Pancreas (tissue), 10 donors: ENCODE measurements around the gene GATAD2A. TPM values are rescaled to one million over a fixed set of nuclear protein-coding genes. Genes with fewer than 3 reads are reported as not detected.
A peak's percentile ranks its signal among the peaks of the same experiment; 100 is the strongest.

Source experiments
- ATAC-seq, 4 donors: fragments of 200-7000 bp; cut with Tn5 transposase; one replicate each; pipeline versions ENCODE4 v1.8.0 to v1.9.1; 2020; ENCODE audit warnings: mild to moderate bottlenecking in 4 of 4, moderate library complexity in 4 of 4
- DNase-seq, 6 donors: peaks; one replicate each; pipeline ENCODE4 v3.0.0-alpha.2; 2020
- FAIRE-seq: peaks from 2 replicates; lab custom pipeline; 2012; peaks lifted over from hg19 to GRCh38; lab: Jason Lieb, UNC
- H3K27ac ChIP-seq, 4 donors: fragments of 200-600 bp; sonication (generic); 1 replicate in 3 of 4; 2 replicates in 1 of 4; pipeline versions ENCODE4 v1.5.0 to v1.8.0; 2020
- H3K27me3 ChIP-seq, 4 donors: fragments of 200-600 bp; one replicate each; pipeline ENCODE4 v1.8.0; 2021
- H3K36me3 ChIP-seq, 3 donors: fragments of 200-600 bp; sonication (generic) in 1 of 3; one replicate each; pipeline versions ENCODE4 v1.5.0 to v1.8.0; 2020 to 2021
- H3K4me1 ChIP-seq, 3 donors: fragments of 200-600 bp; one replicate each; pipeline ENCODE4 v1.8.0; 2021
- H3K4me3 ChIP-seq, 4 donors: fragments of 200-600 bp; sonication (generic) in 2 of 4; one replicate each; pipeline versions ENCODE4 v1.5.0 to v1.8.0; 2020 to 2021
- H3K9me3 ChIP-seq, 4 donors: fragments of 200-600 bp; one replicate each; pipeline ENCODE4 v1.8.0; 2021
- WGBS, 2 donors: extraction: QIAGEN DNeasy Blood & Tissue Kit; methylation state at CpG; one replicate each; pipeline ENCODE4 v1.1.7; 2013; 5-methylcytosine and 5-hydroxymethylcytosine counted together
- intact Hi-C, 3 donors: fragments of 100-400 bp; cut with DNase I; formaldehyde crosslinking; loops; one replicate each; pipeline versions ENCODE4 v1.11.1 to v1.14.2; 2022
- polyA plus RNA-seq, 2 donors: library from polyadenylated mRNA; stranded (reverse); fragments of 200-250 nt; gene quantifications; one replicate each; pipeline ENCODE4 v1.2.3, GENCODE V29; 2013
- total RNA-seq, 6 donors: library from RNA; stranded (reverse); fragmentation: NEBNext Ultra II Directional in 4 of 6; extraction: Animal tissue kit (Norgen Biotek cat#: 25700) in 4 of 6; gene quantifications; one replicate each; pipeline versions ENCODE4 v1.2.1 to v1.2.4, GENCODE V29; 2021 to 2023
- TF ChIP-seq, protein P1 (sequence below), 4 donors: fragments of 200-600 bp; sonication (generic) in 3 of 4; IDR thresholded peaks; one replicate each; pipeline versions ENCODE4 v1.5.0 to v1.8.0; 2021; ENCODE audit warnings: antibody characterized with exemption in 4 of 4
- donor health status: healthy with polysubstance abuse.
- donor health status: DM: no; HTN: no; CAD: no; lungs with moderate emphysema.
- donor health status: DM: no; HTN: no; CAD: no.
- donor health status: control.
- donor health status: control.
- donor health status: Bipolar disorder and iron deficiency.
- donor health status: DM: yes; HTN: yes; CAD: no.
- donor health status: DM: no; HTN: no; CAD: no.
- donor health status: DM: no; HTN: no; CAD: no.
- donor health status: DM: yes; HTN: yes; CAD: no.

GATAD2A gene
- total and polyA plus RNA-seq, 8 donors = 11.9 to 51.8 (median 36.7) TPM

DNA sequence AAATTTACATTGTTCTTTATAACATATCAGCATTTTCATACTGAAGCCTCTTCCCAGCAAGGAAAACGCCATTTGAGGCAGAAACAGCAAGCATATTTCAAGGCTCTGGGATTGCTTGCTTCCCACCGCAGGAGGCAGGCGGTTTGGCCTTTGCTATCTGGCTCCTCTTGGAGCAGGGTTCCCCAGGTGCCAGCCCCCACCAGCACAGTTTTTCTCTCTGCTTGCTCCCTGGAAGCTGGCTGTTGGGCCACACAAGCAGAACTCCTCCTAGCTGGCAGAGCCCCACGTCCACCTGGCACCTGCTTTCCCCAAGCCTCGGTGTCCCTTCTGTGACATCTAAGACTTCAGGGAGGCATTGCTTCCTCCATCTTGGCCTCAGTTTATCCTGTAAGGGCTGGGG is 16.7 kb downstream of the GATAD2A start:
- intact Hi-C loops = no loop called here
- Histone ChIP-seq H3K27me3 (no peaks in the 10 kb centered on the region), H3K36me3 (no peaks in the 10 kb centered on the region), H3K4me1 (peaks cover 0 to 10% (median 10%) of the 10 kb centered on the region in 3 donors), H3K27ac (no peak overlapping the region), H3K9me3 (no peaks in the 10 kb centered on the region), H3K4me3 (no peak overlapping the region)
- DNase-seq = no peak
- no peak for ATAC-seq
- WGBS, 2 donors = 79 to 84% methylated on average over 5 of the region's 5 CpGs
- no peak for FAIRE-seq
- TF ChIP-seq, protein P1, sequence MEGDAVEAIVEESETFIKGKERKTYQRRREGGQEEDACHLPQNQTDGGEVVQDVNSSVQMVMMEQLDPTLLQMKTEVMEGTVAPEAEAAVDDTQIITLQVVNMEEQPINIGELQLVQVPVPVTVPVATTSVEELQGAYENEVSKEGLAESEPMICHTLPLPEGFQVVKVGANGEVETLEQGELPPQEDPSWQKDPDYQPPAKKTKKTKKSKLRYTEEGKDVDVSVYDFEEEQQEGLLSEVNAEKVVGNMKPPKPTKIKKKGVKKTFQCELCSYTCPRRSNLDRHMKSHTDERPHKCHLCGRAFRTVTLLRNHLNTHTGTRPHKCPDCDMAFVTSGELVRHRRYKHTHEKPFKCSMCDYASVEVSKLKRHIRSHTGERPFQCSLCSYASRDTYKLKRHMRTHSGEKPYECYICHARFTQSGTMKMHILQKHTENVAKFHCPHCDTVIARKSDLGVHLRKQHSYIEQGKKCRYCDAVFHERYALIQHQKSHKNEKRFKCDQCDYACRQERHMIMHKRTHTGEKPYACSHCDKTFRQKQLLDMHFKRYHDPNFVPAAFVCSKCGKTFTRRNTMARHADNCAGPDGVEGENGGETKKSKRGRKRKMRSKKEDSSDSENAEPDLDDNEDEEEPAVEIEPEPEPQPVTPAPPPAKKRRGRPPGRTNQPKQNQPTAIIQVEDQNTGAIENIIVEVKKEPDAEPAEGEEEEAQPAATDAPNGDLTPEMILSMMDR (IDR thresholded peaks at IDR 0.05) = no peak

DNA sequence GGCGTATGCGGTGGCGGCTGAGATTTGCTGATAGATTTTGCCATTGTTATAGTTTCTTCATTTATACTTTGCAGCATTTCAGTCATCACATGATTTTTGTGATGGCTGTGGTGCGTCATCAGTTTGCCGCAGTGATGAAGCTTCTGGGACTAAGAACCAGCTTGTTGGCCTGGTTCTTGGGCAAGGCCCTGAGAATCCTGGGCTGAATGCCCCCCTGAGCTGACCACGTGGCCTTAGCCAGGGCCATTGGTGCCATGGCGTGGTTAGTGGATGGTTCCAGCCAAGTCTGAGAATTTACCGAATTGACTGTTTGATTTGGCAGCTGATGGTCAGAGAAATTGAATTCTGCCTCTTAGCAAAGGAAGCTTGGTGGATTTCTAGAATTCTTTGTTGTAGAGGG is 17.8 kb downstream of the GATAD2A start:
- ATAC-seq (peak in 1 of 4 donors; percentile 49), DNase-seq (no peak), FAIRE-seq (no peak)
- no peak overlapping the region for H3K27ac ChIP-seq
- intact Hi-C loops = no loop called here
- H3K9me3 ChIP-seq = no peaks in the 10 kb centered on the region
- H3K4me3 ChIP-seq = no peak overlapping the region
- 68 to 72% methylated on average over 8 of the region's 8 CpGs for WGBS, 2 donors
- H3K4me1 ChIP-seq = peaks cover 0 to 7% (median 0%) of the 10 kb centered on the region in 3 donors
- H3K27me3 ChIP-seq = no peaks in the 10 kb centered on the region
- H3K36me3 ChIP-seq = no peaks in the 10 kb centered on the region
- TF ChIP-seq, protein P1 (IDR thresholded peaks at IDR 0.05) = no peak

DNA sequence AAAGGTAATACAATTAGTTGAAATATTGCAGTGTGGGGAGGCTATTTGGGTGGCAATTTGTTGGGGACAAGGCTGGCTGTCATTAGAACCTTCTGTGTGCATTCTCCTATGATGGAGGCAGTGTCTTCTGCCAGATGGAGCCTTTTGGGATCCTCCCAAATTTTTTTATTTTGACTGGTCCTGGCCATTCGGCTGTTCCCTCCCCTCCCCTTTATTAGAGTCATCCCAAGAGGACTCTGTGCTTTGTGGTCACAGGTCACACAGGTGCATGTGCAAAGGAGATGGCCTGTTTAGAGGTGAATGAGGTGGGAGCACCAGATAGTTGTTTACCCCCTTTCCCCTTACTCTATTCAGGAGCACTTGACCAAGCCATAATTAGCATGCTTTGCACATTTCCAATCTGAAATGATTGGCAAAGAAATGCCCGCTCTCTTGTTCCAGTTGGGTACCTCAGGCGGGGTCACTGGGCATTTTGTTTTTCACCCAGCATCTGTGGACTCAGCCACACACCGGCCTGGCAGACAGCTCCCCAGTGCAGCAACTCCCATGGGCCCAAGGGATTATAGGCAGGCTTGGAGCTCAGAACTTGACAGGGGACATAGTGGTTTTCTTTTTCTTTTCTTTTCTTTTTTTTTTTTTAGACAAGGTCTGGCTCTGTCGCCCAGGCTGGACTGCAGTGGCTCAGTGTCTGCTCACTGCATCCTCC is 19.8 kb downstream of the GATAD2A start:
- FAIRE-seq (no peak), ATAC-seq (no peak), DNase-seq (no peak)
- TF ChIP-seq, protein P1 (IDR thresholded peaks at IDR 0.05) = no peak
- intact Hi-C loops = no loop called here
- Histone ChIP-seq H3K36me3 (no peaks in the 10 kb centered on the region), H3K4me1 (peaks cover 0 to 7% (median 0%) of the 10 kb centered on the region in 3 donors), H3K9me3 (no peaks in the 10 kb centered on the region), H3K27me3 (no peaks in the 10 kb centered on the region), H3K27ac (no peak overlapping the region), H3K4me3 (no peak overlapping the region)
- 81 to 84% methylated on average over 5 of the region's 5 CpGs for WGBS, 2 donors

DNA sequence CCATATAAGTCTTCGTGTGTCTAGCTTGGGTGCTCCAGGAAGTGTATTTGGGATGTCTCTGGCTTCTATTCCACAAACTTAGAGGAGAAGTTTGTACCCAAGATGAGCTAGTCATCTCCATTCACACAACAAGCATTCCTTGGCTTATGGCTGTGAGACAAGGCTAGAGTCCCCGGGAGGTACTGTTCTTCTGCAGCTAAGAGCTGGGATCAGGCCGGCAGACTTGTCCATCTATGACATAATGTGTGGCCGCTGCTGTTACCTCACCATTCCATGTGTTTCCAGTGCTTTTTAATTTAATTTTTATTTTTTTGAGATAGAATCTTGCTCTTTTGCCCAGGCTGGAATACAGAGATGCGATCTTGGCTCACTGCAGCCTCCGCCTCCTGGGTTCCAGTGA is 20.7 kb downstream of the GATAD2A start:
- intact Hi-C loops = no loop called here
- TF ChIP-seq, protein P1 (IDR thresholded peaks at IDR 0.05) = no peak
- 84 to 95% methylated on average over 6 of the region's 6 CpGs for WGBS, 2 donors
- H3K27me3 ChIP-seq = no peaks in the 10 kb centered on the region
- no peaks in the 10 kb centered on the region for H3K9me3 ChIP-seq
- H3K4me1 ChIP-seq = peaks cover 0 to 7% (median 0%) of the 10 kb centered on the region in 3 donors
- DNase-seq (no peak), FAIRE-seq (no peak), ATAC-seq (no peak)
- H3K4me3 ChIP-seq = no peak overlapping the region
- H3K27ac ChIP-seq = no peak overlapping the region
- no peaks in the 10 kb centered on the region for H3K36me3 ChIP-seq

DNA sequence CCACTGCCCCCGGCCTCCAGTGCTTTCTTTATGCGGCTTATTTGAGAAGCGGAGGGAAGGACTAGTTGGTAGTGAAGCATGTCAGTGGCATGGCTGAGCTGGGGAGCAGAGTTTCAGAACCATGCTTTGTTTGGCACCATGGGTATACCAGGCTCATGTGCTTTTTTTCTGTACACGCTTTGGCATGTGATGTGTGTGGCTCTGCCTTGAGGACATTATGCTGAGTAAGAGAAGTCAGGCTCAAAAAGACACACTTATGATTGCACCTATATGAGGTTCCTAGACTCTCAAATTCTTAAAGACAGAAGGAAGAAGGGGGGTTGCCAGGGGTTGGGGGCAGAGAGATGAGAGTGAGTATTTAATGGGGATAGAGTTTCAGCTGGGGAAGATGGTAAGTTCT is 21.3 kb downstream of the GATAD2A start:
- Histone ChIP-seq H3K27me3 (no peaks in the 10 kb centered on the region), H3K4me3 (no peak overlapping the region), H3K9me3 (no peaks in the 10 kb centered on the region), H3K4me1 (peaks cover 0 to 7% (median 0%) of the 10 kb centered on the region in 3 donors), H3K36me3 (no peaks in the 10 kb centered on the region), H3K27ac (no peak overlapping the region)
- ATAC-seq (no peak), DNase-seq (no peak), FAIRE-seq (no peak)
- TF ChIP-seq, protein P1 (IDR thresholded peaks at IDR 0.05) = no peak
- WGBS, 2 donors = 94 to 97% methylated on average over 4 of the region's 4 CpGs
- intact Hi-C loops = no loop called here
